Keratinocyte (primary cell): Measurements from ENCODE around the gene IFRD2. TPM values are rescaled to one million over a fixed set of nuclear protein-coding genes. Genes with fewer than 3 reads are reported as not detected.

Experiments used
- DNase-seq: peaks from one replicate; pipeline ENCODE4 v3.0.0-alpha.2; 2011; ENCODE audit warnings: low read depth, missing footprints, low spot score
- FAIRE-seq: peaks from 2 replicates; lab custom pipeline; 2011; peaks lifted over from hg19 to GRCh38; lab: Jason Lieb, UNC
- H2AFZ ChIP-seq: 2 replicates; pipeline ENCODE4 v1.6.0; 2012; ENCODE audit warnings: low read length, control low read depth, inconsistent platforms; ENCODE audit not compliant: control insufficient read depth
- H3K27ac ChIP-seq: 2 replicates; pipeline ENCODE4 v1.5.1; 2011; ENCODE audit warnings: low read length; ENCODE audit not compliant: control insufficient read depth, insufficient read depth
- H3K27me3 ChIP-seq: 3 replicates; pipeline ENCODE4 v1.6.0; 2011; ENCODE audit warnings: low read length; ENCODE audit not compliant: control insufficient read depth, insufficient read depth; ENCODE audit errors: extremely low read depth
- H3K36me3 ChIP-seq, 2 experiments: 2 replicates in 1 of 2; 3 replicates in 1 of 2; pipeline ENCODE4 v1.5.1; 2011; ENCODE audit warnings: low read length in 2 of 2, mild to moderate bottlenecking in 1 of 2; ENCODE audit not compliant: control insufficient read depth in 2 of 2, insufficient read depth in 2 of 2; ENCODE audit errors: extremely low read depth in 1 of 2
- H3K4me1 ChIP-seq: 3 replicates; pipeline ENCODE4 v1.5.1; 2011; ENCODE audit warnings: low read length; ENCODE audit not compliant: control insufficient read depth, insufficient read depth; ENCODE audit errors: extremely low read depth
- H3K4me2 ChIP-seq: 3 replicates; pipeline ENCODE4 v1.6.0; 2011; ENCODE audit warnings: low read depth, low read length; ENCODE audit not compliant: control insufficient read depth, insufficient read depth; ENCODE audit errors: extremely low read depth
- H3K4me3 ChIP-seq, 3 experiments: fragments of 200-600 bp in 1 of 3; sonication (generic) in 1 of 3; 2 replicates in 2 of 3; 3 replicates in 1 of 3; pipeline ENCODE4 v1.5.1; 2011 to 2016; ENCODE audit warnings: low read length in 3 of 3, mild to moderate bottlenecking in 3 of 3, control low read depth in 2 of 3, inconsistent platforms in 1 of 3, low read depth in 1 of 3, mixed read lengths in 1 of 3, mixed run types in 1 of 3, moderate library complexity in 1 of 3; ENCODE audit not compliant: control insufficient read depth in 2 of 3, insufficient read depth in 2 of 3; ENCODE audit errors: extremely low read depth in 1 of 3
- H3K79me2 ChIP-seq: 2 replicates; pipeline ENCODE4 v1.6.0; 2012; ENCODE audit warnings: low read length; ENCODE audit not compliant: control insufficient read depth, insufficient read depth
- H3K9ac ChIP-seq: 3 replicates; pipeline ENCODE4 v1.6.0; 2011; ENCODE audit warnings: low read length; ENCODE audit not compliant: control insufficient read depth, insufficient read depth; ENCODE audit errors: extremely low read depth
- H3K9me1 ChIP-seq: 3 replicates; pipeline ENCODE4 v1.6.0; 2011; ENCODE audit warnings: low read length; ENCODE audit not compliant: control insufficient read depth, insufficient read depth; ENCODE audit errors: extremely low read depth
- H3K9me3 ChIP-seq: 2 replicates; pipeline ENCODE4 v1.5.1; 2012; ENCODE audit warnings: low read depth, low read length; ENCODE audit not compliant: control insufficient read depth
- H4K20me1 ChIP-seq: 3 replicates; pipeline ENCODE4 v1.6.0; 2011; ENCODE audit warnings: low read length; ENCODE audit not compliant: control insufficient read depth, insufficient read depth; ENCODE audit errors: extremely low read depth
- EZH2 ChIP-seq: IDR thresholded peaks from one replicate; pipeline ENCODE4 v1.6.1; 2012; ENCODE audit warnings: inconsistent platforms, mild to moderate bottlenecking, low read length, moderate library complexity
- dilution Hi-C: fragments of 300-500 bp; cut with MboI; formaldehyde crosslinking; loops from one replicate; pipeline ENCODE4 v1.7.0; 2020; ENCODE audit warnings: low sequenced_read_pairs; ENCODE audit not compliant: extremely low pct_ligation_motif_present
- polyA plus RNA-seq, 5 experiments: library from polyadenylated mRNA; depleted of rRNA in 3 of 5; stranded (reverse) in 3 of 5; stranded (forward) in 1 of 5; unstranded in 1 of 5; fragments of >200 nt; gene quantifications; 1 replicate in 1 of 5; 2 replicates in 3 of 5; 3 replicates in 1 of 5; pipeline versions ENCODE4 v1.2.1 to v1.2.3, GENCODE V29; 2011 to 2012; ENCODE audit warnings: missing spikeins in 2 of 5, low read depth in 1 of 5, low replicate concordance in 1 of 5
- TF ChIP-seq, protein P1 (sequence below), 3 experiments: IDR thresholded peaks in 1 of 3; conservative IDR thresholded peaks in 1 of 3; optimal IDR thresholded peaks in 1 of 3; 2 replicates in 2 of 3; 3 replicates in 1 of 3; pipeline versions ENCODE3 to v1.5.1; 2011; ENCODE audit warnings: low read length in 3 of 3, mild to moderate bottlenecking in 3 of 3, moderate library complexity in 2 of 3, control low read depth in 1 of 3, inconsistent platforms in 1 of 3; ENCODE audit not compliant: insufficient read depth in 2 of 3; ENCODE audit errors: extremely low read depth in 1 of 3

Gene IFRD2
- polyA plus RNA-seq, 1 donor (not counting 4 experiments of a cell fraction or from before 2014, with no cell fraction given) = 50.3 TPM

DNA sequence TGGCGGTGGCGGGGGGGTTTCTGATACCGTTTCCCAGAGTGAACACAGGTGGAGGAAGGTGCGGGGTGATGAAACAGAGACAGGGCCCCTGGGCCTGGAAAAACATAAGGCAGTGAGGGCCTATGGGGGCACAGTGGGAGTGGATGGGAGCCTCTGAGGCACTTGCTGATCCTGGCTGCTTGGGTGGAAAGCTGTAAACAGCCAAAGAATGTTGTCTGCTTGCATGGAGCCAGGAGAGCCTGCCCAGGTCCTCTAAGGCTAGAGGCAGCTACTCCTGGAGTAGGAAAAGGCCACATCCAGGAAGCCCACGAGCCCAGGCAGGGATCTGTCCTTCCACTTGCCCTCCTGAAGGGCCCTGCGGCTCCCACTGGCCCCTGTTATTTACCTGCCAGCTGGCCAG is 26.2 kb downstream of the IFRD2 start:
- no peak for DNase-seq
- Histone ChIP-seq H3K9me1 (peaks cover 2% of the 10 kb centered on the region), H3K9ac (no peak overlapping the region), H3K27me3 (peaks cover 3% of the 10 kb centered on the region), H3K27ac (no peak overlapping the region), H3K9me3 (no peaks in the 10 kb centered on the region), H2AFZ (no peak overlapping the region), H4K20me1 (no peaks in the 10 kb centered on the region), H3K36me3 (no peaks in the 10 kb centered on the region), H3K4me3 (no peak overlapping the region), H3K4me2 (no peak overlapping the region), H3K79me2 (no peaks in the 10 kb centered on the region), H3K4me1 (peaks cover 33% of the 10 kb centered on the region)
- no peak for FAIRE-seq
- dilution Hi-C loops = no loop called here
- no peak for TF ChIP-seq EZH2
- TF ChIP-seq, protein P1, sequence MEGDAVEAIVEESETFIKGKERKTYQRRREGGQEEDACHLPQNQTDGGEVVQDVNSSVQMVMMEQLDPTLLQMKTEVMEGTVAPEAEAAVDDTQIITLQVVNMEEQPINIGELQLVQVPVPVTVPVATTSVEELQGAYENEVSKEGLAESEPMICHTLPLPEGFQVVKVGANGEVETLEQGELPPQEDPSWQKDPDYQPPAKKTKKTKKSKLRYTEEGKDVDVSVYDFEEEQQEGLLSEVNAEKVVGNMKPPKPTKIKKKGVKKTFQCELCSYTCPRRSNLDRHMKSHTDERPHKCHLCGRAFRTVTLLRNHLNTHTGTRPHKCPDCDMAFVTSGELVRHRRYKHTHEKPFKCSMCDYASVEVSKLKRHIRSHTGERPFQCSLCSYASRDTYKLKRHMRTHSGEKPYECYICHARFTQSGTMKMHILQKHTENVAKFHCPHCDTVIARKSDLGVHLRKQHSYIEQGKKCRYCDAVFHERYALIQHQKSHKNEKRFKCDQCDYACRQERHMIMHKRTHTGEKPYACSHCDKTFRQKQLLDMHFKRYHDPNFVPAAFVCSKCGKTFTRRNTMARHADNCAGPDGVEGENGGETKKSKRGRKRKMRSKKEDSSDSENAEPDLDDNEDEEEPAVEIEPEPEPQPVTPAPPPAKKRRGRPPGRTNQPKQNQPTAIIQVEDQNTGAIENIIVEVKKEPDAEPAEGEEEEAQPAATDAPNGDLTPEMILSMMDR (optimal IDR thresholded peaks at IDR 0.05 in 1 of 3, IDR thresholded peaks at IDR 0.05 in 1 of 3, conservative IDR thresholded peaks at IDR 0.05 in 1 of 3; ENCODE audit: extremely low read depth in 1 of 3, insufficient read depth in 2 of 3, low read length in 3 of 3) = no peak

DNA sequence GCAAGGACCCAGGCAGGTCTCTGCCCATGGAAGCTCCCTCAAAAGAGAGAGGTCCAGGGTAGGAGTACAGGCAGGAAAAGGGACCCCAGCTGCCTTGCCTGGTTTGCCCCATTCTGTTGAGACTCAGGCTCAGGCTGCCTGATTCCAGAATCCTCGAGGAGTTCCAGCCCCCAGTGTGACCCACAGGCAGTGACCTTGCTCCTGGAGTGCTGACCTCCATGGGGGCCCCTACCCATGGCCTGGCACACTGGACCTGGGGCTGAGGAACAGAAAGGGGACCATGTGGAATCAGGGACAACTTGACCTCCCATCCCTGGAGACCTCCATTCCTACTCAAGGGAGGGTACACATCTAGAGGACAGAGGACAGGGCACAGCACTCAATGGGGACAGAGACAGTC is 26.7 kb downstream of the IFRD2 start:
- H3K27me3 ChIP-seq = peaks cover 3% of the 10 kb centered on the region
- H3K9me3 ChIP-seq = no peaks in the 10 kb centered on the region
- no peak for FAIRE-seq
- H3K27ac ChIP-seq = no peak overlapping the region
- H3K9ac ChIP-seq = no peak overlapping the region
- DNase-seq = no peak
- no peaks in the 10 kb centered on the region for H3K36me3 ChIP-seq
- no peaks in the 10 kb centered on the region for H4K20me1 ChIP-seq
- H3K4me1 ChIP-seq = peaks cover 32% of the 10 kb centered on the region
- H3K4me3 ChIP-seq = no peak overlapping the region
- no peak overlapping the region for H2AFZ ChIP-seq
- no peak overlapping the region for H3K4me2 ChIP-seq
- no peaks in the 10 kb centered on the region for H3K79me2 ChIP-seq
- dilution Hi-C loops = no loop called here
- peaks cover 2% of the 10 kb centered on the region for H3K9me1 ChIP-seq
- no peak for TF ChIP-seq EZH2
- TF ChIP-seq, protein P1 (optimal IDR thresholded peaks at IDR 0.05 in 1 of 3, IDR thresholded peaks at IDR 0.05 in 1 of 3, conservative IDR thresholded peaks at IDR 0.05 in 1 of 3; ENCODE audit: extremely low read depth in 1 of 3, insufficient read depth in 2 of 3, low read length in 3 of 3) = no peak
